Measurements from ENCODE around the gene OLFM1.
"Not testable (repeated sequence)": the region's sequence is repeated elsewhere in the genome, so short reads cannot be mapped to it uniquely, and the experiment has no call there.

OLFM1 gene

DNA sequence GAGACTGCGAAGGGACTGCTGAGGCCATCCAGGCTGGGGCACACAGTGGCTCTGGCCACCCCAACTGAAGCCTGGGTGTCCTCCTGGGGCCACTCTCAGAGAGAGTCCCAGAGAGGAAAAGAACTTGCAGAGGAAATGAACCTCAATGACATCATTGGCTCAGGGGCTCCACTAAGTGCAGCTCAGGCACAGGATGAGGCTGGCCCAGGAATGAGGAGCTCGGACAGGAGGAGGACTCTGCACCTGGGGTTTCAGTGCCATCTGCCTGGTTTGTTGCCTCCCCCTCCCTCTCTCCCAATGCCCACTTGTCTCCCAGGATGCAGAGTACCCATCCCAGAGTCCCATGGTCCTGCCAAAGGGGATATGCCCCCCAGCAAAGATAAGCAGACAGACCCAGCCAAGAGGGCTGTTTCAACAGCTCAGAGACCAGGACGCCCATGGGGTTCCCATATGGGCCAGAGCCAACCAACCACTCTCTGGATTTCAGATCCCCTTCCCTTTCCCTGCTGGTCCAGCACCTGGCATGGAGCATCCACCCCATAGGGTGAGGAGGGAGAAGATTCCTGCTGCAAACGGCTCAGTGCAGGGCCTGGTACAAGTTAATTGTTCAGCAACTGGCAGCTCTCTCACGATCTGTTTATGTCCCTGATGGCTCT, 26.9 kb upstream of the OLFM1 start:
- no peak for DNase-seq

DNA sequence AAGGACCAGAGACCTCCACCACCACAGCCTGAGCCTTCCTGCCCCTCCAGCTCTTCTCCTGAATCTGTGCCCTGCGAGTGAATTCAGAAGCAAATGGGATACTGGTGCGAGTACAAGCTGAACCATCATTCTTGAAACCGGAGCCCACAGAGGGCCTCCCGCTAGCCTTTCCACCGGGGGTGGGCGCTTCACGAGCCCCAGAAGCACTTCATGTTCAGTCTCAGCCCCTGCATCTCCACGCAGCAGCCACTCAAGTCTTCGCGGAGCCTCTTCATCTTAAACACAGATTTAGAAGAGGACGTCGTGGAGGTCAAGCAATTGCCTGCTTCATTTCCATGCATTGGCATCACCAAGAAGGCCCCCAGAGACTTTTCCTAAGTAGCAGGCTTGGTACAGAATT, 26.0 kb upstream of the OLFM1 start:
- DNase-seq = no peak

DNA sequence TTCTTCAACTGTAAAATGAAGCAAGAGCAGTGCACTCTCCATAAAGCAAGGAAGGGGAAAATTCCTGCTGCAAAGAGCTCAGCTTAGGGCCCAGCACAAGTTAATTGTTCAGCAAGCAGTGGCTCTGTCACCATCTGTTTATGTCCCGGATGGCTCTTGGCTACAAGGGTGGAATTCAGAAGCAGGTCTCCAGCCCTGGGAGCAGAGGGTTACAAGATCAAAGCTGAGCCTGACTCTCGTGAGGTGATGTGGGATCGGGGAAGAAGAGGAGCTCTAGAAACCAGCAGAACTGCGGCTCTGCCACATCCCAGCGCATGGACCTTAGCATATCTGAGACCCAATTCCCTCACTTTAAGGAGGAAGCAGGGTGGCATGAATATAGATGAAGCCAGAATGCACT, 25.2 kb upstream of the OLFM1 start:
- DNase-seq = no peak

DNA sequence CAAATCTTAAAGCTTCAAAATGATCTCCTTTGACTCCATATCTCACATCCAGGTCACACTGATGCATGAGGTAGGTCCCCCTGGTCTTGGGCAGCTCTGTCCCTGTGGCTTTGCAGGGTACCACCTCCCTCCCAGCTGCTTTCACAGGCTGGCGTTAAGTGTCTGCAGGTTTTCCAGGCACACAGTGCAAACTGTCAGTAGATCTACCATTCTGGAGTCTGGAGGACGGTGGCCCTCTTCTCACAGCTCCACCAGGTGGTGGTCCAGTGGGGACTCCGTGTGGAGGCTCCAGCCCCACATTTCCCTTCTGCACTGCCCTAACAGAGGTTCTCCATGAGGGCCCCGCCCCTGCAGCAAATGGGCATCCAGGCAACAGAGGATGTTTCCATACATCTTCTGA, 24.0 kb upstream of the OLFM1 start:
- not testable (repeated sequence) for DNase-seq

DNA sequence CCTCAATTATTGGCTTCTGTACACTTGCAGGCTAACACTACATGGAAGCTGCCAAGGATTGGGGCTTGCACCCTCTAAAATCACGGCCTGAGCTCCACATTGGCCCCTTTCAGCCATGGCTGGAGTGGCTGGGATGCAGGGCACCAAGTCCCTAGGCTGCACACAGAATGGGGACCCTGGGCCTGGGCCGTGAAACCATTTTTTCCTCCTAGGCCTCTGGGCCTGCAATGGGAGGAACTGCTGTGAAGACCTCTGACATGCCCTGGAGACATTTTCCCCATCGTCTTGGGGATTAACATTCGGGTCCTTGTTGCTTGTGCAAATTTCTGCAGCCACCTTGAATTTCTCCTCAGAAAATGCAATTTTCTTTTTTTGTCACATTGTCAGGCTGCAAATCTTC, 23.6 kb upstream of the OLFM1 start:
- DNase-seq = not testable (repeated sequence)

DNA sequence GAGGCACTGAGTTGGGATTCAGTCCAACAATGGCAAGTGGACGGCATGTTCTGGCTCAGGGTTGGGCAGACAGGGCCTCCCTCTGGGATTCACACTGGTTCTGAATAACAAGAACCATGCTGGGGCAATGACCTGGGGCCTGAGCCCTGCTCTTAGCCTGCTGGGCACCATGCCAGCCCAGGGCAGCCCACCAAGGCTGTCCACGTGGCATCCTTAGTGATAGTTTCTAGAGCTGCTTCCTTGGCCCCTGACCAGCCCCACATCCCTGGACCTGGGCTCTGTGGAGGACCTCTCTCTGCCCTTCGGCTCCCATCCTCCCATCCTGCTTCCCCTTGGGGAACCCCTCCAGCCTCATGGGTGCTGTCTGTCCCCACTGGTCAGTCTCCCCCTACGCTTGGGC, 22.3 kb upstream of the OLFM1 start:
- DNase-seq = no peak

DNA sequence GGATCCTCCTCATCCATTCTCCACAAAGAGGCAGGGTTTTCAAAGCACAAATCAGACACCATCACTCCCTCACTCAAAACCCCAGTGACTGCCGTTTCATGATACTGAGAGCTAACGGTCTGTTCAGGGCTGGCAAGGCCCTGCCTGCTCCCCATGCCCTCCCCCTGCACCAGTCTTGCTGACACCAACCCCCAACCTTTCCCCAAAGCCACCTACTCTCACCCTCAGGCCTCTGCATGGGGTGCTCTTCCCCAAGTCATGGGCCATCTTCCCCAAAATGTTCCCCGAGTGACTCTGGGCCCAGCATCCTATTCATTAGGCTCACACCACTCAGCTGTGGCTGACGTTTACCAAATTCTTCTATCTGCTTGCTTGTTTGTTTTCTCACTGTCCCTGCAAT, 21.7 kb upstream of the OLFM1 start:
- DNase-seq = no peak

DNA sequence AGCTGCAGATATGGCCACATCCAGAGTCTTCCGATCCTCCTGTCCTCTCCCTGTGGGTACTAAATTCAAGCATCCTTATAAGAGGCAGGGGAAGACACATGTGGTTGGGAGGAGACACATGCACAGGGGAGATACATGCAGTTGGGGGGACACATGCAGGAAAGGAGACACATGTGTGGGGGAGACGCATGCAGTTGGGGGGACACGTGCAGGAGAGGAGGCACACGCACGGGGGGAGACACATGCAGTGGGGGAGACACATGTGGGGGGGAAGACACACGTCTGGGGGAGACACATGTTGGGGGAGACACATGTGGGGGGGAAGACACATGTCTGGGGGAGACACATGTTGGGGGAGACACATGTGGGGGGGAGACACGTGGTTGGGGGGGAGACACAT, 21.2 kb upstream of the OLFM1 start:
- DNase-seq = no peak

DNA sequence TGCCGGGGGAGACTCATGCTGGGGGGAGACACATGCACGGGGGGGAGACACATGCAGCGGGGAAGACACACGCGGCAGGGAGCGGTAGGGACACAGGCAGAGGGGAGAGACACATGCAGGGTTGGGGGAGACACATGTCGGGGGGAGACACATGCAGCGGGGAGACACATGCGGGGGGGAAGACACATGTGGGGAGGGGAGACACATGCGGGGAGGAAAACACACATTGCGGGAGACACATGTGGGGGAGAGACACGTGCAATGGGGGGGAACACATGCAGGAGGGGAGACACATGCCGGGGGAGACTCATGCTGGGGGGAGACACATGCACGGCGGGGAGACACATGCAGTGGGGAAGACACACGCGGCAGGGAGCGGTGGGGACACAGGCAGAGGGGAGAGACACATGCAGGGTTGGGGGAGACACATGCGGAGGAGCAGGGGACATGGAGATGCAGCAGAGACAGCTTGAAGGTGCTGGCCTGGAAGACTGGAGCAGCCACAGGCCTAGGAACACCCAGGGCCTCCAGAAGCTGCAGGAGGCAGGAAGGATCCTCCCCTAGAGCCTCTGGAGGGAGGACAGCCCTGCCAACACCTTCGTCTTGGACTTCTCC, 20.3 kb upstream of the OLFM1 start:
- DNase-seq = no peak

DNA sequence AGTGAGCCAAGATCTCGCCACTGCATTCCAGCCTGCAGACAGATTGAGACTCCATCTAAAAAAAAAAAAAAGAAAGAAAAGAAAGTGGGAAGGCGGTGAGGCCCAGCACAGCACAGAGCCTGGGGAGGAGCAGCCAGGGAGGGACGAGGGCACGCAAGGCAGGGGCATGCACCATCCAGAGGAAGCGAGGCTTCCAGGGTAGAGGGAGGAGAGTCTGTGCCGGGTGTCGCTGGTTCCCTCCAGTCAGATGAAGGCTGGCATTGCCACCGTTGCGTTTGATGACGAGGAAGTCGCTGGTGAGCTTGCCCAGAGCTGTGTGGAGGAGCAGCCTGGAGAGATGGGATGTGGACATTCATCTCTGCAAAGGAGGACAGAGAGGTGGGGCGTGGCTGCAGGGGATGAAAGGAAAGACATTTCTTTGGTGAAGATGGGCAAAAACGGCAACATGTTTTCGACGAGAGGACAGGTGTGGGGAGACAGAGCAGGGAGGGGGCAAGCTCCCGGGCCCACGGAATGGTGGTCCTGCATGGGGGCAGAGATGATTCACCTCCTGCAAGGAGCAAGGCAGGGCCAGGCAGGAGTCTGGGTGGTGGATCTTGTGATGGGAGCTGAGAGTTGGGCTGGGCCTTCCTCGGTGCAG, 18.6 kb upstream of the OLFM1 start:
- DNase-seq = no peak

DNA sequence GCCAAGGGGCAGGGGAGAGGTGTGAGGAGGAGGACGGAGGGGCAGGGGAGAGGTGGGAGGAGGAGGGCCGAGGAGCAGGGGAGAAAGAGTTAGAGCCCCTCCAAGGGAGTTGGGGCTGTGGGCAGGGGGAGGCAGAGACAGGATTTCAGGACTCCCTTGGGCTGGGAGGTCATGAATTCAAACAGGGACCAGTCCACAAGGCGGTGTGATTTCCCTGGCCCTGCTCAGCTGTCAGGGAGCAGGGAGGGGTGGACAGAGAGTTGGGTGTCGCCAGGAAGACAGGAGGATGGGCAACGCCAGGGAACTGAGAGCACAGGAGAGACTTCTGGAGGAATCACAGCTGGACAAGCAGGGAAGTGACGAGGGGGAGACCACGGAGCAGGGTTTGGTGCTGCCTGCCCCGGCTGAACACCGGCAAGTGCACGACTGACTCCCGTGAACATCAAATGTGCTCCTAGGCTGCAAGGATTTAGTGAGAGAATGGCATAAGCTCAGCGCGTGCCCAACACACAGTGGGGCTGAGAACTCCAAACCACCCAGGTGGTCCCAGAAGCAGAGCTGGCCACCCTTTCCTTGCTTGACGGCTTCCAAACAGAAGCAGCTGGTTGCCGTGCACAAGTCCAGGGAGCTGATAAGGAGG, 17.8 kb upstream of the OLFM1 start:
- DNase-seq = no peak

DNA sequence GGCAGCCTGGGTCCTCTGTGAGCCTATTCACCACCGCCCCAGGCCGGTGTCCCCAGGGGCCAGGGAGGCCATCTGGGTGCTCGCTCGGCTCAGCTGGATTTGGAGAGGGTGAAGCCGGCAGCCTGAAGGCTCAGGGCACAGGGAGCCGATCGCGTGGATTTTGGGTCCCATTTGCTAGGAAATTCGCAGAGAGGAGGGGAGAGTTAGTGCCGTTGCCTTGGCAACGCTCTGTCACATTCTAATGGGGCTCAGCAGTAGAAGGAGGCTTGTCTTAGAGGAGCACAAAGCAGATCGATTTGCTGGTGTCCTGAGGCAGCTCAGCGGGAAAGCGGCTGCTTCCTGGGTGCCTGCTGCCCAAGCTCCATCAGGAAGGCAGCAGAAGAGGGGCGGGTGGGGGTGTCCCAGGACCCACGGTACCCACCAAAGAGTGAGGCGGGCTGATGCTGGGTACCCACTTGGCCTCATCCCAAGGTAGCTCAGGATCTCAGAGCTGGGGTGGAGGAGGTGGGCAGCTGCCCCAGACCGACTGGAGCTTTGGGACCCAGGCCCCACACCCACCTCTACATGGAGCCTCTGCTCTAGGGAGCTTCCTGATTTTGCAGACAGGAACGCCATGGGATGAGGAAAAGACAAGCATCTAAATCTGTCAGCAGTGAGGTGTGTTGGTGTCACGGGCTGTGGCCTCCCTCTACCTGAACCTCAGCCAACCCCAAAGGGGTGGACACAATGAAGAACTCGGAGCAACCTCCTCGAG, 17.1 kb upstream of the OLFM1 start:
- no peak for DNase-seq

DNA sequence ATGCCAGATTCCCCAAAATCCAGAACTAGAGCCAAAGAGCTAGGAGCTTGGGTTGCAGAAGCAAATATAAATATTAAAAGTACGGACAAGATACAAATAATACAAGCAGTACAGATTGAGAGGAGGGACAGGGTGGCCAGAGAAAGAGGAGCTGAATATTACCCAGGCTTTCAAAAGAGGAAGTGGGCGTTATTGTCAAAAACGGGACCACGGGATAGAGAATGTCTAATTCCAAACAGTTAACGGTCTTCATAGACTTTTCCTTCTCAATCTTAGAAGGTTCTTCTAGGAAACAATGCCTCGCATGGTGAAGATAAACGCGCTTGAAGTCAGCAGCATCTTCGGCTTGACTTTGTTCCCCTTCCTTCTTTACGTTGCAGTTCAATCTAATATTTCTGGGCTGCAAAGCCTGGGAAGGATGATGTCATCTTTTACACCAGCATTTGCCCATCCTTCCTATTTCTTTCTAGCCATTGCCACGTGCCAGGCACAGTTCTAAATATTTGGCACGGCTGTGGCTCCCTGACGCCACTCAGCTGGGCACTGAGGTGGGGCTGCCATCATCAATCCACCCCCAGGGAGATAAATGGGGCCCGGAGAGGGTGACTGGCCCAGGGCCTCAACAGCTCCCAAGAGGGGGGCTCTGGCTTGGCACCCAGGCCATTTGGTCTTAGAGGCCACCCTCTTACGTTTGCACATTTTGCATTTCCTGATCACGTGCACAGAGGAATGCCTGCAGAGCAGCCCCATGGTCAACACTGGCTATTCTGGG, 16.3 kb upstream of the OLFM1 start:
- no peak for DNase-seq

DNA sequence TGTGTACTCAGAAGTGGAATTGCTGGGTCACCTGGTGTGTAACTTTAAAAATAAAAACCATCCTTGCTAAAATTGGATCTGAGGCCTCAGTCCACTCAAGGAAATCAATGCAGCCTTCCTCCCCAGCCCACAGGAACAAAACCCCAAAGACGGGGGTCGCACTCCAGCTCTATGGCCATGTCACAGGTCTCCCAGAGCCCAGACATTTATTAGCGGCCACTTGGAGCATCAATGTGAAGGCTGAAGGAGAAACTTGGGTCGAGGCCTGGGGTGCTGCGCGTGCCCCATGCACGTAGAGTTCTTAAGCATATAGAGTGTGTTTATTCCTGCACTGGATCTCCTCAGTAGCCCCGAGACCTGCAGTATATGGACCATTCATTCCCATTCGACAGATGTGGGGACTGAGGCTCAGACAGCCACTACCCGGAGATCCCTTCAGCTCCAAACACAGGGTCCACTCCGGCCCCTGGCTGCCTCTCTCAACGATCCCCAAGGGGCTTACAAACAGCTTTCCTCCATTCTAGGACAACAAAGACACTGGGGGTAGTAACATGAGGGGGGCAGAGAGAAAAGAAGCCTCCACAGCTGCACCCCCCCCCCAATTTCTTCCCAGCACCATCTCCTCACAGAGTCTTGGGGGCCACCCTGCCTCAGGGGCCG, 14.3 kb upstream of the OLFM1 start:
- no peak for DNase-seq

DNA sequence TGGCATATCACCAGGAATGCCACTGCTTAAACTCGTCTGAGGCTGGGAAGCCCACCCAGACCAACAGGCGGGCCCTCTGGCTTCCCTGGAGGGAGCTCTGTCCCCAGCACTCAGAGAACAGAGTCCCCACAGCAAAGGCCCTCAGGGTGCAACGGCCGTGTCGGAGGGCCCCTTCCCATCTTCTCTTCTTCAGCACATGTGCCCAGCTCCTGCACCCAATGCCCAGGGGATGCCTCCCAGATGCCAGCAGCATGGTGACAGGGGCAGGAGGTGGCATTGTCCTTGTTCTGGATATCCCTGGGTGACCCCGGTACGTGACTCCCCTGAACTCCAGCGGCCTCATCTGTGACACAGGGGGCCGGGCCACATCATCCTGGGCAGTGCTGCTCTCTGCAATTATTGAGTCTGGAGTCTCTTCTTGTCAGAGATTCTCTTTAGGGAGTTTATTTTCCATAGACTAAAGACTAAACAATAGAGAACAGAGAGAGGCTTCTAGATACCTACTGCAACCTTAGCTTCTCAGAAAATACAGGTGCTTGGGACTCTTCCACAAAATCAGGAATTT, 13.6 kb upstream of the OLFM1 start:
- DNase-seq = no peak

DNA sequence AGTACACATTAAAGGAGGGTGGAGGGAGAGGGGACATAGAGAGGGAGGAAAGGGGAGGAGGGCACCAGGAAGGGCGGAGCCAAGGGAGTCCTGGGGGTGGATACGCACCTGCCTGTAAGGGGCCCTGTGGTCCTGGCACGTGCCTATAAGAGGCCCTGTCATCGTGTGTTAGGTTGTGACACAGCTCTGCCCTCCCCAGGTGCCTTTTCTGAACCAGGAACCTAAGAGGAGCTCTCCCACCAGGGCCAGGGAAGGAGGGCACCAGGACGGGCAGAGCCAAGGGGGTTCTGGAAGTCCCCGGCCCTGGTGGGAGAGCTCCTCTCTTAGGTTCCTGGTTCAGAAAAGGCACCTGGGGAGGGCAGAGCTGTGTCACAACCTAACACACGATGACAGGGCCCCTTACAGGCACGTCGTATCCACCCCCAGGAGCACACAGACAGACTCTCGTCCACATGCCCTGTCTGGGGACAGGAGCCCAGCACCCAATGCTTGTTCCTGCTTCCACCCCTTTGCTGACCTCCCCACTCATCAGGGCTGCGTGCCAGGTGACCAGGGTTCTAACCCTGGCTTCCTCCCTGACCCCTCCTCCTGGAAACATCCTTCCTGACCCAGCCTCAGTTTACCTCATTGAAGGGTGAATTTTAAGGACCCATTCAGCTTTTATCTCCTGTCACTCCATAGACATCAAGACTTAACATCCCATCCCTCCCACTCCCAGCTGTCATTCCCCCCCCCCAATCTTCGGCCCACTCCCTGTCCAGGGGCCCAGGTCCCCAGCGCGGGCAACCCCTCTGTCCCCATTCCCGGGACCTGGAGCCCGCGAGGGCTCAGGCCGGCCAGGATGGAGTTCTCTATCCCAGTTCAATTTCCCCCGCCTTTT, 12.9 kb upstream of the OLFM1 start:
- DNase-seq = no peak

DNA sequence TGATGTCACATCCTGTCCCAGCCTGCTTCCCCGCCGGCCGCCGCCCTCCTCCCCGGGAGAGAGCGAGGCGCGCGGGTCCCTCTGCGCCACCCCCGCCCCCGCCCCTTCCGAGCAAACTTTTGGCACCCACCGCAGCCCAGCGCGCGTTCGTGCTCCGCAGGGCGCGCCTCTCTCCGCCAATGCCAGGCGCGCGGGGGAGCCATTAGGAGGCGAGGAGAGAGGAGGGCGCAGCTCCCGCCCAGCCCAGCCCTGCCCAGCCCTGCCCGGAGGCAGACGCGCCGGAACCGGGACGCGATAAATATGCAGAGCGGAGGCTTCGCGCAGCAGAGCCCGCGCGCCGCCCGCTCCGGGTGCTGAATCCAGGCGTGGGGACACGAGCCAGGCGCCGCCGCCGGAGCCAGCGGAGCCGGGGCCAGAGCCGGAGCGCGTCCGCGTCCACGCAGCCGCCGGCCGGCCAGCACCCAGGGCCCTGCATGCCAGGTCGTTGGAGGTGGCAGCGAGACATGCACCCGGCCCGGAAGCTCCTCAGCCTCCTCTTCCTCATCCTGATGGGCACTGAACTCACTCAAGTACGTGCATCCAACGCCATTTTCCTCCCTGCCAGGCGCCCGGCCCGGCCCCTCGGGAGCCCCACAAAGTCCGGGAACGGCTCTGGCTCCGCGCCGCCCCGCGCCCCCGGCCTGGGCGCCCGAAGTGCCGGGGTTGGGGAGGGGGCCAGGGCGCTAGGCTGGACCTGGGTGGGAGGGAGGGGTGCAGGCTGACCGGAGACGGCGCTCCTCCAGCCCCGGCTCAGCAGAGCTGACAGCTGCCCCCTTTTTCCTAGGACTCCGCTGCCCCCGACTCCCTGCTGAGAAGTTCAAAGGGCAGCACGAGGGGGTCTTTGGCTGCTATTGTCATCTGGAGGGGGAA, 12.0 kb upstream of the OLFM1 start:
- no peak for DNase-seq

DNA sequence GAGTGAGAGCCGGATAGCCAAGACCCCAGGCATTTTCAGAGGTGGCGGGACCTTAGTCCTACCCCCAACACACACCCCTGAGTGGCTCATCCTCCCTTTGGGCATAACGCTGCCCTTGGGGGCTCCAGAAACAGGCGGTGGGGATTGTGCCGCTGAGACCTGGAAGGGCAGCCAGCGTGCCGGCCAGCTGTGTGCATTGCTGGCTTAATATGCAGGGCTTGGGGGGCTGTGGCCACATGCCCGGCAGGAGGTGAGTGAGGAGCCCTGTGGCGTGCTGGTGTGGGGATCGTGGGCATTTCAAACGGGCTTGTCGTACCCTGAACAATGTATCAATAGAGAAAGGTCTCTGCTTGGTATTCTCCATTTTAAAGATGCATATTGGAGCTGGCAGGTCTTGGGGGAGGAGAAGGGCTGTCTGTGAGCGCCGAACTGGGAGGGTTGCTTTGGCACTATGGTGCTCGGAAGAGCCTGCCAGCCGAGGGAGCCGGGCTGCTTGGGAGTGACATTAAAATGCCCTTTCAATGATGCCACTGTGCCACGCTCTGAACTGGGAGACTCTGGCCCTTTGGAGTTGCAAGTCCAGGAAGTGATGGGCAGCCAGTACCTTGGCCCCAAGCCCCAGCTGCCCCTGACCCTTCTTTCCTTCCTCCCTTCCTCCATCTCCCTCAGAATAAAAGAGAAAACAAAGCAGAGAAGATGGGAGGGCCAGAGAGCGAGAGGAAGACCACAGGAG, 11.2 kb upstream of the OLFM1 start:
- DNase-seq = no peak

Measured in activated CD4-positive, alpha-beta T cell treated with anti-CD3 and anti-CD28 coated beads for 48 hours (primary cell).